SU-DHL-6 (cell line): Measurements from ENCODE around the gene TMEM245.

Experiments
- H2AFZ ChIP-seq: fragments of 200-600 bp; sonication (generic); 2 replicates; pipeline ENCODE4 v1.6.1; 2014; ENCODE audit warnings: low read depth, mild to moderate bottlenecking, moderate library complexity, mixed read lengths, antibody characterized with exemption, low read length; ENCODE audit not compliant: severe bottlenecking
- H3F3A ChIP-seq: fragments of 200-600 bp; shearing (Covaris generic); 2 replicates; pipeline ENCODE4 v1.6.0; 2016; ENCODE audit warnings: antibody characterized with exemption, mild to moderate bottlenecking; ENCODE audit not compliant: insufficient read depth
- H3K27ac ChIP-seq: fragments of 200-600 bp; sonication (generic); 2 replicates; pipeline ENCODE4 v1.5.1; 2016; ENCODE audit warnings: low read depth, mild to moderate bottlenecking, low read length, moderate library complexity, mixed read lengths
- H3K27me3 ChIP-seq: fragments of 200-600 bp; sonication (generic), shearing (Covaris generic); 2 replicates; pipeline ENCODE4 v1.6.0; 2014; ENCODE audit warnings: mild to moderate bottlenecking, low read length
- H3K36me3 ChIP-seq: fragments of 200-600 bp; sonication (generic); 2 replicates; pipeline ENCODE4 v1.6.1; 2014; ENCODE audit warnings: mild to moderate bottlenecking, low read length, mixed read lengths
- H3K4me2 ChIP-seq: fragments of 300-600, 200-600 bp; shearing (Covaris generic), sonication (generic); 2 replicates; pipeline ENCODE4 v1.6.0; 2014; ENCODE audit warnings: low read length, low read depth, mild to moderate bottlenecking; ENCODE audit not compliant: poor library complexity, severe bottlenecking
- H3K4me3 ChIP-seq: fragments of 200-600 bp; sonication (generic); 2 replicates; pipeline ENCODE4 v1.5.1; 2014; ENCODE audit warnings: antibody characterized with exemption, low read length, mild to moderate bottlenecking, mixed read lengths; ENCODE audit not compliant: insufficient read depth, poor library complexity, severe bottlenecking
- H3K79me2 ChIP-seq: fragments of 200-600 bp; sonication (generic); 2 replicates; pipeline ENCODE4 v1.6.1; 2014; ENCODE audit warnings: mild to moderate bottlenecking, low read length, moderate library complexity; ENCODE audit not compliant: insufficient read depth
- H3K9ac ChIP-seq: fragments of 200-600 bp; sonication (generic); 2 replicates; pipeline ENCODE4 v1.7.0; 2014; ENCODE audit warnings: mild to moderate bottlenecking, low read length
- H3K9me2 ChIP-seq: fragments of 200-600 bp; sonication (generic); replicated peaks from 2 replicates; pipeline ENCODE4 v1.6.1; 2014; ENCODE audit warnings: low read length; ENCODE audit not compliant: insufficient read depth
- H3K9me3 ChIP-seq: fragments of 200-600 bp; sonication (generic); 2 replicates; pipeline ENCODE4 v1.6.1; 2014; ENCODE audit warnings: low read length, mixed read lengths; ENCODE audit not compliant: insufficient read depth
- H4K20me1 ChIP-seq: fragments of 200-600 bp; sonication (generic); 2 replicates; pipeline ENCODE4 v1.6.1; 2014; ENCODE audit warnings: low read depth, mild to moderate bottlenecking, antibody characterized with exemption, low read length, moderate library complexity, mixed read lengths
- CTCF ChIP-seq: fragments of 200-600 bp; sonication (generic); IDR thresholded peaks from one replicate; pipeline ENCODE4 v1.5.1; 2017; ENCODE audit warnings: antibody characterized with exemption, mild to moderate bottlenecking, low read length, moderate library complexity; ENCODE audit not compliant: insufficient read depth, poor library complexity, severe bottlenecking
- EZH2phosphoT487 ChIP-seq: fragments of 200-600 bp; sonication (generic), shearing (Covaris generic); conservative IDR thresholded peaks from 2 replicates; pipeline ENCODE4 v1.6.1; 2018; ENCODE audit warnings: mild to moderate bottlenecking, antibody characterized with exemption, low read length, moderate library complexity, mixed read lengths

Gene TMEM245

DNA sequence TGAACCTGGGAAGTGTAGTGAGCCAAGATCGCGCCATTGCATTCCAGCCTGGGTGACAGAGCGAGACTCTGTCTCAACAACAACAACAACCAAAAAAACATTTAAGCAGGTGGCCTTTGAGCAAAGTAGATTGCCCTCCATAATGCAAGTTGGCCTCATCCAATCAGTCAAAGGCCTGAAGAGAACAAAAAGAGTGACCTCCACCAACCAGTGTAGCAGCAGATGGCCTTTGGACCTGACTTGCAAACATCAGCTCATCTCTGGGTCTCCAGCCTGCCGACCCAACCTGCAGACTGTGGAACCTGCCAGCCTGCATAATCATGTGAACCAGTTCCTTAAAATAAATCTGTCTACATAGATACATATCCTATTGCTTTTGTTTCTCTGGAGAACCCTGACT is 39.8 kb upstream of the TMEM245 start:
- H3F3A ChIP-seq: no peaks in the 10 kb centered on the region
- H3K36me3 ChIP-seq: no peaks in the 10 kb centered on the region
- H3K4me3 ChIP-seq: no peak overlapping the region
- H4K20me1 ChIP-seq: no peaks in the 10 kb centered on the region
- H3K27ac ChIP-seq: no peak overlapping the region
- no peaks in the 10 kb centered on the region for H3K27me3 ChIP-seq
- no peaks in the 10 kb centered on the region for H3K79me2 ChIP-seq
- no peak overlapping the region for H3K9ac ChIP-seq
- no peaks in the 10 kb centered on the region for H3K9me2 ChIP-seq
- H2AFZ ChIP-seq: no peak overlapping the region
- TF ChIP-seq EZH2phosphoT487: no peak
- TF ChIP-seq CTCF: no peak
- H3K4me2 ChIP-seq: no peak overlapping the region
- no peaks in the 10 kb centered on the region; the same call in 1 of the 2 replicates for H3K9me3 ChIP-seq

- no peaks in the 10 kb centered on the region for H3K79me2 ChIP-seq
- no peak overlapping the region for H3K4me3 ChIP-seq
- H4K20me1 ChIP-seq: no peaks in the 10 kb centered on the region
- H3K27ac ChIP-seq: no peak overlapping the region
- H3K9ac ChIP-seq: no peak overlapping the region
- no peaks in the 10 kb centered on the region for H3K9me2 ChIP-seq
- no peaks in the 10 kb centered on the region for H3K36me3 ChIP-seq
- H2AFZ ChIP-seq: no peak overlapping the region
- no peaks in the 10 kb centered on the region for H3F3A ChIP-seq
- no peaks in the 10 kb centered on the region for H3K27me3 ChIP-seq
- no peaks in the 10 kb centered on the region; the same call in 1 of the 2 replicates for H3K9me3 ChIP-seq
- no peak overlapping the region for H3K4me2 ChIP-seq
- TF ChIP-seq CTCF (no peak), EZH2phosphoT487 (no peak)
Observed at GRCh38 chr9:109158651-109159050, 38.9 kb upstream of the TMEM245 start.

DNA sequence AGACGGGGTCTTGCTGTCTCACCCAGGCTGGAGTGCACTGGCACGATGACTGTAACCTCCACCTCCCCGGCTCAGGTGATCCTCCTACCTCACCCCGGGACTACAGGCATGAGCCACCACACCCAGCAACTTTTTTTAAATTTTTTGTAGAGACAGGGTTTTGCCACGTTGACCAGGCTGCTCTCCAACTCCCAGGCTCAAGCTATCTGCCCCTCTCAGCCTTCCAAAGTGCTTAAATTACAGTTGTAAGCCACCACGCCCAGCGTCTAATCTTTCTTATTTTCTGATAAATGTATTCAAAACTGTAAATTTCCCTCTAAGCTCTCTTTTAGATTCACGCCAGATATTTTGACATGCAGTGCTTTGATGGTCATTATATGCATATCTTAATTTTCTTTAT is 37.0 kb upstream of the TMEM245 start:
- no peak for TF ChIP-seq CTCF
- TF ChIP-seq EZH2phosphoT487: no peak
- Histone ChIP-seq H3K9me3 (peaks cover 3% of the 10 kb centered on the region; the same call in 1 of the 2 replicates), H3K36me3 (no peaks in the 10 kb centered on the region), H2AFZ (no peak overlapping the region), H3K4me3 (no peak overlapping the region), H3K4me2 (no peak overlapping the region), H3K9me2 (no peaks in the 10 kb centered on the region), H3K27me3 (no peaks in the 10 kb centered on the region), H3F3A (no peaks in the 10 kb centered on the region), H3K79me2 (no peaks in the 10 kb centered on the region), H4K20me1 (no peaks in the 10 kb centered on the region), H3K27ac (no peak overlapping the region), H3K9ac (no peak overlapping the region)
